GM12872 (cell line): ENCODE measurements around the gene SORCS2.

Experiments used
- CTCF ChIP-seq: IDR thresholded peaks from 3 replicates; pipeline ENCODE4 v1.5.1; 2011; ENCODE audit warnings: low read depth, mild to moderate bottlenecking, low read length, moderate library complexity; ENCODE audit not compliant: insufficient read depth

The SORCS2 gene

GRCh38 chr4:7781993-7782392 lies 589.7 kb downstream of the SORCS2 start:
- TF ChIP-seq CTCF, result no peak

- TF ChIP-seq CTCF, result no peak
These were observed 590.4 kb downstream of the SORCS2 start for GRCh38 chr4:7782783-7783182.

- no peak for TF ChIP-seq CTCF
These were observed 591.2 kb downstream of the SORCS2 start for GRCh38 chr4:7783541-7783940.

GRCh38 chr4:7784131-7784870 lies 592.0 kb downstream of the SORCS2 start:
- no peak for TF ChIP-seq CTCF

- no peak for TF ChIP-seq CTCF
These were observed 592.7 kb downstream of the SORCS2 start for GRCh38 chr4:7785017-7785416.

GRCh38 chr4:7786040-7786439 lies 593.7 kb downstream of the SORCS2 start:
- no peak for TF ChIP-seq CTCF

- no peak for TF ChIP-seq CTCF
These were observed 594.2 kb downstream of the SORCS2 start for GRCh38 chr4:7786517-7786916.
